Mesendoderm (in vitro differentiated cells): ENCODE results near the gene SPATA31C1.

ENCODE experiments used
- DNase-seq: peaks from one replicate; pipeline ENCODE4 v3.0.0; 2013
- H2AK5ac ChIP-seq: 2 replicates; pipeline ENCODE4 v1.6.1; 2013; ENCODE audit warnings: low read length, inconsistent platforms
- H2BK120ac ChIP-seq: 2 replicates; pipeline ENCODE4 v1.6.1; 2013; ENCODE audit warnings: low read depth, mild to moderate bottlenecking, low read length, moderate library complexity, mixed read lengths
- H2BK15ac ChIP-seq: replicated peaks from 2 replicates; pipeline ENCODE4 v1.6.1; 2013; ENCODE audit warnings: low read depth, mild to moderate bottlenecking, moderate library complexity
- H2BK5ac ChIP-seq: 2 replicates; pipeline ENCODE4 v1.6.1; 2013; ENCODE audit warnings: low read length, inconsistent platforms
- H3K18ac ChIP-seq: 2 replicates; pipeline ENCODE4 v1.6.1; 2013; ENCODE audit warnings: mild to moderate bottlenecking, low read length, mixed read lengths
- H3K23ac ChIP-seq: one replicate; pipeline ENCODE4 v1.6.1; 2013; ENCODE audit warnings: low read length
- H3K27ac ChIP-seq: 2 replicates; pipeline ENCODE4 v1.5.1; 2013; ENCODE audit warnings: low read depth, mild to moderate bottlenecking, inconsistent platforms, low read length, moderate library complexity
- H3K27me3 ChIP-seq: 2 replicates; pipeline ENCODE4 v1.6.1; 2013; ENCODE audit warnings: low read length, control low read depth, mild to moderate bottlenecking, inconsistent platforms; ENCODE audit not compliant: insufficient read depth, poor library complexity
- H3K36me3 ChIP-seq: 2 replicates; pipeline ENCODE4 v1.6.1; 2013; ENCODE audit warnings: low read length, inconsistent platforms; ENCODE audit not compliant: control insufficient read depth, insufficient read depth
- H3K4ac ChIP-seq: one replicate; pipeline ENCODE4 v1.6.1; 2013; ENCODE audit warnings: low read depth, mild to moderate bottlenecking, low read length, moderate library complexity
- H3K4me1 ChIP-seq: 2 replicates; pipeline ENCODE4 v1.6.1; 2013; ENCODE audit warnings: low read depth, low read length, inconsistent platforms; ENCODE audit not compliant: control insufficient read depth
- H3K4me2 ChIP-seq: 2 replicates; pipeline ENCODE4 v1.6.1; 2013; ENCODE audit warnings: low read length
- H3K4me3 ChIP-seq: 2 replicates; pipeline ENCODE4 v1.5.1; 2013; ENCODE audit warnings: mild to moderate bottlenecking, low read length
- H3K56ac ChIP-seq: one replicate; pipeline ENCODE4 v1.6.1; 2013; ENCODE audit warnings: low read length
- H3K79me1 ChIP-seq: 2 replicates; pipeline ENCODE4 v1.6.1; 2013; ENCODE audit warnings: low read length, inconsistent platforms
- H3K79me2 ChIP-seq: 2 replicates; pipeline ENCODE4 v1.6.1; 2013; ENCODE audit warnings: mild to moderate bottlenecking, low read length; ENCODE audit not compliant: control insufficient read depth, insufficient read depth
- H3K9ac ChIP-seq: 2 replicates; pipeline ENCODE4 v1.6.1; 2013; ENCODE audit warnings: low read length, inconsistent platforms
- H4K5ac ChIP-seq: one replicate; pipeline ENCODE4 v1.6.1; 2013; ENCODE audit warnings: low read length
- H4K8ac ChIP-seq: one replicate; pipeline ENCODE4 v1.6.1; 2013; ENCODE audit warnings: low read depth, mild to moderate bottlenecking, control low read depth, low read length, moderate library complexity
- WGBS: extraction: QIAGEN DNeasy Blood & Tissue Kit; methylation state at CpG from one replicate; pipeline ENCODE4 v1.1.7; 2013; ENCODE audit warnings: low lambda C conversion rate, missing lambda C conversion rate; ENCODE audit not compliant: insufficient coverage; ENCODE audit errors: extremely low coverage; 5-methylcytosine and 5-hydroxymethylcytosine counted together

The SPATA31C1 gene

DNA sequence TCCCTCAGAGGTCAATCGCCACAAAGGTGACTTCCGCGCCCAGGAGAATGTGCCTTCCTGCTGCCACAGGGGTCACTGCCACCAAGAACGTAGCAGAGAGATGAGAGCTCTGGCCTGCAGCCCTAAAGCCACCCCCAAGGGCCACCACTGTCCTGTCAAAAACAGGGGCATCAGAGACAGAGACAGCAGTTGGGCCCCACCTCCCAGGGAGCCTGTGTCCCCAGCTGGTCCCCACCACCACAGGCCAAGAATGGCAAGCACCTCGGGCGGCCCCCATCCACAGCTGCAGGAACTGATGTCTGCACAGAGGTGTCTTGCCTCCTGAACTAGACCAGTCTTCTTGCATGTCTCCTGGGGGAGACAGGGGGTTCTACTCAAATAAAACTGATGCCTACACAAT lies 29.3 kb upstream of the SPATA31C1 start:
- Histone ChIP-seq H3K56ac (no peak overlapping the region), H3K18ac (no peak overlapping the region), H3K4me1 (no peaks in the 10 kb centered on the region), H3K23ac (no peak overlapping the region), H3K27ac (no peak overlapping the region), H2BK5ac (no peak overlapping the region), H2BK15ac (no peak overlapping the region), H4K5ac (no peak overlapping the region), H2AK5ac (no peak overlapping the region), H3K4me2 (no peak overlapping the region), H3K27me3 (no peaks in the 10 kb centered on the region), H3K79me2 (no peaks in the 10 kb centered on the region), H3K79me1 (no peaks in the 10 kb centered on the region), H2BK120ac (no peak overlapping the region), H3K4ac (no peak overlapping the region), H3K9ac (no peak overlapping the region), H4K8ac (no peak overlapping the region), H3K4me3 (no peak overlapping the region), H3K36me3 (no peaks in the 10 kb centered on the region)
- DNase-seq, result no peak
- WGBS, result no CpG with 5 or more reads among the region's 6 CpGs

DNA sequence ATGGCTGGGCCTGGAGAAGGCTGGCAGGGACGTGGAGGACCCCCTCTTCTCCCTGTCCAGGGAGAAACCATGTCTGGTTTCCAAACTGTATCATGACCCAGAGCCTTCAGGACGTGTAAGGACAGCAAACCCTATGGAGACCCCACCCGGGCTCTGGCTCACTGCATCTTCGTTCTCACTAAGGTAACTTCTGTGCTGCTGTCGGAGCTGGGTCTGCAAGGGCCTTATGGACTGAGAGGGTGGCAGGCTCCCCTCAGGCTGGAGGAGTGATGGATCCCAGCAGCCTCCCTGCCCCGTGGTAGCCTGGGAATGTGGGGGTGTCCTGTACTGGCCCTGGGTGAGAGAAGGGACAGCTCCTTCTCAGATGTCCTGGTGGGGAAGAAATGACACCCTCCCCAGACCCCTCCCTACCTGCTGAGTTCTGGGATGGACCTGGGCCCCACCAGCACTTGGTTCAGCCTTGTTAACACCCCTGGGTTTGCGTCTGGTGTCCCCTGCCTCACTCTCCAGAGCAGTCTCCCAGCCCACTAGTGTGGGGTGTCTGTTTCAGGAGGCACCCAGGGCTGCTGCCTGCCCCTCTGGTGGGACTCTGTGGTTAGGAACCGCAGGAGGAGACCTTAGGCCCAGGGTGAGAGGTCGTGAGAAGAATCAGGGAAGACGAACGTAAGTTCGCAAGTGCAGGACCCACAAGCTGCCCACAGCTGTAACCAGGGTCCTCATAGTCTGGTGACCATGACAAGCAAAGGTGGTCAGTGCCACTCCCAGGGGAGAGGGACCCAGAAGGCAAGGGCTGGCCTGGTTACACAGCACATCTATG lies 28.5 kb upstream of the SPATA31C1 start:
- Histone ChIP-seq H3K18ac (no peak overlapping the region), H3K4me1 (no peaks in the 10 kb centered on the region), H3K56ac (no peak overlapping the region), H3K4me3 (no peak overlapping the region), H3K79me2 (no peaks in the 10 kb centered on the region), H4K5ac (no peak overlapping the region), H3K4ac (no peak overlapping the region), H3K79me1 (no peaks in the 10 kb centered on the region), H2BK120ac (no peak overlapping the region), H3K23ac (no peak overlapping the region), H3K27ac (no peak overlapping the region), H2BK5ac (no peak overlapping the region), H3K4me2 (no peak overlapping the region), H4K8ac (no peak overlapping the region), H3K27me3 (no peaks in the 10 kb centered on the region), H3K36me3 (no peaks in the 10 kb centered on the region), H2BK15ac (no peak overlapping the region), H3K9ac (no peak overlapping the region), H2AK5ac (no peak overlapping the region)
- WGBS, result no CpG with 5 or more reads among the region's 12 CpGs
- no peak for DNase-seq

DNA sequence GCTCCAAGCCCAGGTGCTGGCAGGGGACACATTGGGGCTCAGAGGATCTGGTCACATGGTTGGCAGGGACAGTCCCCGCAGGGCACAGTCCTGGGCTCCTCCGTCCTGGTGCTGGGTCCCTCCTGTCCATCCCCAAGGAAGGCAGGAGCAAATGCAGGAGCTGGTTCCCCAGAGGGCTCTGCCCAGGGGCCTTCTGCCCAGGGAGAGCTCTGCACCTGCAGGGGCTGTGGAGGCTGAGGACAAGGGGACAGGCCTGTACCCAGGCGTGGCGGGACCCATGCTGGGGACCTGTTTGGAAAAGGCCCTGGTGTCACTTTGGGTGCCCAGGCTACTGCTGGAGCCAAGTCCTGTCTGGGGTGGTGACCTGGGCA lies 27.9 kb upstream of the SPATA31C1 start:
- DNase-seq, result no peak
- no peaks in the 10 kb centered on the region for H3K79me1 ChIP-seq
- H3K36me3 ChIP-seq, result no peaks in the 10 kb centered on the region
- H2BK5ac ChIP-seq, result no peak overlapping the region
- no peak overlapping the region for H2AK5ac ChIP-seq
- no peak overlapping the region for H4K8ac ChIP-seq
- no peak overlapping the region for H3K56ac ChIP-seq
- no peaks in the 10 kb centered on the region for H3K27me3 ChIP-seq
- H3K4me2 ChIP-seq, result no peak overlapping the region
- no CpG with 5 or more reads among the region's 4 CpGs for WGBS
- H3K4me3 ChIP-seq, result no peak overlapping the region
- H3K4ac ChIP-seq, result no peak overlapping the region
- H2BK120ac ChIP-seq, result no peak overlapping the region
- no peak overlapping the region for H2BK15ac ChIP-seq
- no peak overlapping the region for H3K23ac ChIP-seq
- no peaks in the 10 kb centered on the region for H3K79me2 ChIP-seq
- H3K4me1 ChIP-seq, result no peaks in the 10 kb centered on the region
- no peak overlapping the region for H3K9ac ChIP-seq
- H4K5ac ChIP-seq, result no peak overlapping the region
- no peak overlapping the region for H3K18ac ChIP-seq
- H3K27ac ChIP-seq, result no peak overlapping the region

DNA sequence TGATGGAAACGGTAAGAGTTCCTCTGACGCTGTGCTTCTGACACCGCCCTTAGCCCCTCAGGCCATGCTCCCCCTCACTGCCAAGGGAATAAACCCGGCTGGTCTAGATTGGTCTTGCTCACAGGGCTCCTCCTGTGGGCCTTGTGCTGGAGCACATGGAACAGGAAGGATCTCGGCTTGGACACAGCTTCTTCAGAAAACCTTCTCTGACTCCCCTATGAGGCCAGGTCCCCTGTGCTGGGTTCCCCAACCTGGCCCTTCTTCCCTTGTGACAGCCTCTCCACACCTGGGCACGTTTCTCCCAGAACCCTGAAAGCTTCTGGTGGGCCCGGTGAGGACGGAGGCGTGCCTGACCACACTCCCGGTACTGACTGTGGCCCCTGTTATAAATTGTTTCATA lies 26.9 kb upstream of the SPATA31C1 start:
- Histone ChIP-seq H2BK120ac (no peak overlapping the region), H3K36me3 (no peaks in the 10 kb centered on the region), H4K8ac (no peak overlapping the region), H3K27me3 (no peaks in the 10 kb centered on the region), H3K56ac (no peak overlapping the region), H3K9ac (no peak overlapping the region), H3K4me1 (no peaks in the 10 kb centered on the region), H2BK5ac (no peak overlapping the region), H3K18ac (no peak overlapping the region), H3K23ac (no peak overlapping the region), H2AK5ac (no peak overlapping the region), H3K27ac (no peak overlapping the region), H3K4ac (no peak overlapping the region), H3K79me1 (no peaks in the 10 kb centered on the region), H3K4me2 (no peak overlapping the region), H2BK15ac (no peak overlapping the region), H3K79me2 (no peaks in the 10 kb centered on the region), H3K4me3 (no peak overlapping the region), H4K5ac (no peak overlapping the region)
- DNase-seq, result no peak
- WGBS, result no CpG with 5 or more reads among the region's 10 CpGs

DNA sequence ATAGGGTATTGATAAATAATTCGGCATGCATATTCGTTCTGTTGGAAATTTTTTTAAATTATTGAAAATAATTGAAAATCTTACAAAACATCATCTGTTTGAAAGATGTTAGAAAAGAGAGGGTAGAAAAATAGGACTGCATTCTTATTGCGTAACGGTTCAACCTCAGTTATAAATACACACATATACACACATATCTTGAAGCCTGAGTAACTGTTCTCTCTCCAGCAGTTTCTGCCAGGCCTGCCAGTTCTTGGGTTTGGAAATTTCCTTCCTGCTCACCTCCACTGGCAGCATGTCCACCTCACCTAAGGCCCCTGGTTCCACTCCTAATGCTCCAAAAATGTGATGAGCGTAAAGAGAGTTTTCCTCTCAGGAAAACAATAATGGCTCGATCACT lies 26.0 kb upstream of the SPATA31C1 start:
- H4K8ac ChIP-seq, result no peak overlapping the region
- WGBS, result 100% methylated on average over 2 of the region's 6 CpGs
- no peak overlapping the region for H3K18ac ChIP-seq
- H3K36me3 ChIP-seq, result no peaks in the 10 kb centered on the region
- no peak overlapping the region for H3K27ac ChIP-seq
- H3K9ac ChIP-seq, result no peak overlapping the region
- no peak overlapping the region for H3K23ac ChIP-seq
- H2AK5ac ChIP-seq, result no peak overlapping the region
- H3K79me2 ChIP-seq, result no peaks in the 10 kb centered on the region
- H3K79me1 ChIP-seq, result no peaks in the 10 kb centered on the region
- no peaks in the 10 kb centered on the region for H3K4me1 ChIP-seq
- no peak overlapping the region for H3K56ac ChIP-seq
- H3K4ac ChIP-seq, result no peak overlapping the region
- no peak overlapping the region for H4K5ac ChIP-seq
- no peak overlapping the region for H2BK120ac ChIP-seq
- DNase-seq, result no peak
- no peak overlapping the region for H3K4me3 ChIP-seq
- H2BK5ac ChIP-seq, result no peak overlapping the region
- no peak overlapping the region for H3K4me2 ChIP-seq
- no peaks in the 10 kb centered on the region for H3K27me3 ChIP-seq
- H2BK15ac ChIP-seq, result no peak overlapping the region

DNA sequence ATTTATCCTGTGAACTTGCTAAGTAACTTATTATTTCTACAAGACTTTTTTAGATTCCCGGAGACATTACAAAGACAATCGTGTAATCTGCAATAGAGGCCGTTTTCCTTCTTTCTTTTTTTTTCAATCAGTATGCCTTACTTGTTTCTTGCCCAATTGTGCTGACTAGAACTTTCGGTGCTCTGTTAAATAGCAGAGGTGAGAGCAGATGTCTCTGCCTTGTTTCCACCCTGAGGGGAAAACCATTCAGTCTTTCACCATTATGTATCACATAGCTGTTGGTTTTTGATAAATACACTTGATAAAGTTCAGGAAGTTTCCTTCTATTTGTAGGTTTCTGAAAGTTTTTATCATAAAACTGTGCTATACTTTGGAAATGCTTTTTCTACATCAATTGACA lies 24.8 kb upstream of the SPATA31C1 start:
- Histone ChIP-seq H2BK120ac (no peak overlapping the region), H3K4me1 (no peaks in the 10 kb centered on the region), H3K27me3 (no peaks in the 10 kb centered on the region), H3K9ac (no peak overlapping the region), H3K27ac (no peak overlapping the region), H2BK15ac (no peak overlapping the region), H3K79me2 (no peaks in the 10 kb centered on the region), H3K36me3 (no peaks in the 10 kb centered on the region), H2BK5ac (no peak overlapping the region), H3K4me3 (no peak overlapping the region), H3K4me2 (no peak overlapping the region), H2AK5ac (no peak overlapping the region), H3K4ac (no peak overlapping the region), H3K56ac (no peak overlapping the region), H4K5ac (no peak overlapping the region), H4K8ac (no peak overlapping the region), H3K79me1 (no peaks in the 10 kb centered on the region), H3K23ac (no peak overlapping the region), H3K18ac (no peak overlapping the region)
- no CpG with 5 or more reads among the region's 4 CpGs for WGBS
- DNase-seq, result no peak
